Left ventricle myocardium superior (tissue), 1 donor: Measurements from ENCODE around the gene PRKAG2. TPM values are rescaled to one million over a fixed set of nuclear protein-coding genes. Genes with fewer than 3 reads are reported as not detected.
A peak's percentile ranks its signal among the peaks of the same experiment; 100 is the strongest.

Experiments
- ATAC-seq: fragments of 200-7000 bp; cut with Tn5 transposase; one replicate; pipeline ENCODE4 v1.9.1; 2020; ENCODE audit warnings: mild to moderate bottlenecking, moderate library complexity
- DNase-seq: peaks from one replicate; pipeline ENCODE4 v3.0.0-alpha.2; 2020
- intact Hi-C: fragments of 100-400 bp; cut with micrococcal nuclease; formaldehyde crosslinking; loops from one replicate; pipeline ENCODE4 v1.11.0; 2022
- total RNA-seq: library from RNA; stranded (reverse); fragmentation: NEBNext Ultra II Directional; extraction: Animal tissue kit (Norgen Biotek cat#: 25700); gene quantifications from one replicate; pipeline ENCODE4 v1.2.1, GENCODE V29; 2021
- donor health status: DM: no; HTN: yes; CAD: no; lungs with severe emphysema.

PRKAG2 gene
- total RNA-seq, 1 donor from 2014 or later: 113 TPM

DNA sequence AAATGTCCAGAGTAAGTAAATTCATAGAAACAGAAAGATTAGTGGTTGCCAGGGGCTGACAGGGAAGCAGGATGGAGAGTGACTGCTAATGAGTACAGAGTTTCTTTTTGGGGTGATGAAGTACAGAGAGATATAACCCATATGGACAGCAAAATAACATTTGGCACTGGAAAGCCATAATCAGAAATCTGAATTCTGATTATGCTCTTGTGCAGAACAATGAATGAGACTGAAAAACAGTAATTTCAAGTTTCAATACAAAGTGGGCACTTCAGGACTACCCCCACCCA lies 361.7 kb downstream of the PRKAG2 start:
- ATAC-seq: no peak
- intact Hi-C loops: no loop called here
- no peak for DNase-seq

DNA sequence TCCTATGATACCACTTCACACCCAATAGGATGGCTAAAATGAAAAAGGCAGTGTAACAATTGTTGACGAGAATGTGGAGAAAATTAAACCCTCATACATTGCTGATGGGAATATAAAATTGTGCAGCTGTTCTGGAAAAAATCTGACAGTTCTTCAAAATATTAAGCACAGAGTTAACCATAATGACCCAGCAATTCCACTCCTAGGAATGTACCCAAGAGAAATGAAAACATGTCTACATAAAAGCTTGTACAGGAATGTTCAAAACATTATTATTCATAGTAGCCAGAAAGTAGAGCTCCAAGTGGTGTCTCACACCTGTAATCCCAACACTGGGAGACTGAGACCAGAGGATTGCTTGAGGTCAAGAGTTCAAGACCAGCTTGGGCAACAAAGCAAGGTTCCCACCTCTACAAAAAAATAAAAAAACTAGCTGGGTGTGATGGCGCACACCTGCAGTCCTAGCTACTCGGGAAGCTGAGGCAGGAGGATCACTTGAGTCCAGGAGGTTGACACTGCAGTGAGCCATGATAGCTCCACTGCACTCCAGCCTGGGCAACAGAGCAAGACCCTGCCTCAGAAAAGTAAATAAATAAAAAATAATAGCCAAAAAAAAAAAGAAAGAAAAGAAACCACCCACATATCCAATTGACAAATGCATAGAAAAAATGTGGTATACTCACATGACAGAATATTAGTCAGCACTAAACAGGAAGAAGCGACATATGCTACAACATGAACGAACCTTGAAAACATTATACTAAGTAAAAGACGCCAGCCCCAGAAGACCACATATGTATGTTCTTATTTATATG lies 362.2 kb downstream of the PRKAG2 start:
- intact Hi-C loops: no loop called here
- ATAC-seq (no peak), DNase-seq (no peak)

DNA sequence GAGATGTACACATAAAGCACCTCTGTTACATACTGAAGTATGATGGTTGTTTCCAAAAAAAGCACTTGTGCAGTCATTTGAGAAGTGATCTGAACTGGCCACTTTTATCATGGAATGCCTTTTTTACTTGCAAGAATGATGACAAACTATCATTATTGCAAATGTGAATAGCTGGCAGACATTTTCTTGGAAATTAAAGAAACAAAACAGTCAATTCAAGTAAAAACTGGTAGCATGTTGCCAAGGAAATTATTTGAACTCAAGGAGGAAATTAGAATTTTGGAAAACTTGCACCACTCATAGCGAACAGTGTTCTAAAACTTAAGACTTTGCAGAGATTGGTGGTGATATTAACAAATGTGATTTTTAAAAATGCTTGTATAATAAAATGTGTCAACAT lies 363.8 kb downstream of the PRKAG2 start:
- intact Hi-C loops: no loop called here
- DNase-seq (no peak), ATAC-seq (no peak)

DNA sequence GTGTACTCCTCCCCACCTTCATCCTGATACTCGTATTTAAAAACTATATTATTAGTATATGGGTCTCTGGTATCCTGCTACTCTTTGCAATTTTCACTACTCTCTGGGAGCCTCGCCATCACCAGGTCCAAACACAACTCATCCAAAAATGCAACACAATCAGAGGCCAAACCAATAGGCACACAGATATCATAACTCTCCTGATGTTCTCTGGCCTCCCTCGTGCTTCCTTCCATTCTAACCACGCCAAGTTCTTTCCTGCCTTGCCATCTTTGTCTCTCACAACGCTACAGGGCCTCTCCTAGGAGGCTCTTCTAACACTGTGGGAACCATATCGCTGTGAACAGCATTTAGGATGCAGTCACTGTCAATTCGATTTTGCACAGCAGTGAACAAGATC lies 364.6 kb downstream of the PRKAG2 start:
- peak; percentile 72 for ATAC-seq
- intact Hi-C loops: no loop called here
- no peak for DNase-seq

DNA sequence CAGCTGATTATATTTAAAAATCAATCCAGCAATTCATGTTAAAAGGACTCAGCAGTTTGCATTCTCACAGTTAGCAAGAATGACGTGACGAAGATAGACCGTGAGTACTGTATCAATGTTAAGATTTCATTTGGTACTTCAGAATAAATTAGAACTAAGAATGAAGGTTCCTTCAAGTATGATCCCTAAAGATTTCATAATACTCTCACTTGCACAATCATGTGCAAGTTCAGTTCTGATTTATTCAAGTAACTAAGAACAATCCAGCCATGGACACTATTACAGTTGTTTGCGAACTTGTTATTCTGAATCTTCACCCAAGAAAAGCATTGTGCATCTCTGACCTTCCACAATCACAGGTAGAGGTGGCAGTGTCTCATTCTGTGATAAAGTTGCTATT lies 365.0 kb downstream of the PRKAG2 start:
- no peak for ATAC-seq
- intact Hi-C loops: no loop called here

DNA sequence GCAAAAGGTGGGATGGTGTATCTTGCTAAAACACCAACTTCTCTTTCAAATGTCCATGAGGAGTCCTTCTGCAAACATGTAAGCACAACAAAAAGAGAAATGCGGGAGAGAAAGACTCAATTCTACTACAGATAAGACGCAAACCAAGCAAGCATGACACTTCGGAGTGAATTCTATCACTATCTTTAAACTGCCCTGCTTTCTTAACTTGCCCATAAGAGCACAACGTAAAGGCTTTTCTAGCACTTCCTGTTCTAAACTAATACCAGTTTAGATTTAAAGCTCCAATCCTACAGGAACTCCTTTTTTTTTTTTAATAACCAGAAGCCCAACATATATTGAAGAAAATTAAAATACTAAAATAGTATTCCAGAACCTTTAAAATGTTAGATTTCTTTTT lies 365.6 kb downstream of the PRKAG2 start:
- ATAC-seq (no peak), DNase-seq (no peak)
- intact Hi-C loops: no loop called here

More for the DNA sequence above, 365.0 kb downstream of the PRKAG2 start:
- no peak for DNase-seq

DNA sequence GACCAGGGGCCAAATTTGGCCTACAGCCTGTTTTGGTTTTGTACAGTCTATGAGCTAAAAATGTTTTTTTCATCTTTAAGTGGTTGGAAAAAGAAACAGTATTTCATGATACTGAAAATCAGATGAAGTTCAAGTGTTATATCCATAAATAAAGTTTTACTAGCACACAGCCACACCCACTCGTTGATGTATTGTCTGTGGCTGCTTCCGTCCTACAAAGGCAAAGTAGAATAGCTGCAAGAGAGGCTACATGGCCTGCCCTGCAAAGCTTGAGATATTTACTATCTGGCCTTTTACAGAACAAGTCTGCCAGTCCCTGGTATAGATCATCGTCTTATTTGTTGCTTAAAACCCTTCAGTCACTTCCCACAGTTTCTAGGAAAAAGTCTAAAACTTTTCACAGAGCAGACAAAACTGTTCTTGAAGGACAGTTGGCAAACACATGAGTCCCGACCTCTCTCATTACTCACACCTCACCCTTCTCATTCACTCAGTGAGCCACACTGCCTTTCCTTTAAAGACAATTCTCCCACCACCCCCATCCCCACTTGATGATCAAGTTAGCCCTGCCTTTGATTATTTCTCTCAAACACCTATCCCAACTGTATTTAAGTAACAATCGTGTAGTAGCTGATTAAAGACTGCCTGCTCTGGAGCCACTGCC lies 367.1 kb downstream of the PRKAG2 start:
- DNase-seq (no peak), ATAC-seq (peak; percentile 5)
- intact Hi-C loops: no loop called here

DNA sequence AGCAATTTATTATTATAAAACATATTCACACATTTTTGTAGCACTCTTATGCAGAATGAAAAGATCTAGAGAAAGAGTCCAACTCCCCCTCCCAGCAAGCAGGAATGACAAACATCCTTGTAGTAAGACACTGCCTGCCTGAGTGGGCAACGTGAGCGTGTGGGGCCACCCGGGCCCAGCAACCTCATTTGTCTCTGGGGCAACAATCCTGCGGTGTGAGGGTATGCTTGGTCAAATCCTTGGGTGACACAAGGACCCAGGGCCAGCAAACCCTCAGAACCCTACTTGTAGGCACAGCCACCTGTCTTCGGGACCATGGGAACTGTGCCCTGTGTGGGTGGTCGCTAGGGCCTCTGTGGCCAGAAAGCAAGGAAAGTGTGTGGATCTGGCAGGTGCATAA lies 367.9 kb downstream of the PRKAG2 start:
- ATAC-seq (no peak), DNase-seq (no peak)
- intact Hi-C loops: no loop called here

DNA sequence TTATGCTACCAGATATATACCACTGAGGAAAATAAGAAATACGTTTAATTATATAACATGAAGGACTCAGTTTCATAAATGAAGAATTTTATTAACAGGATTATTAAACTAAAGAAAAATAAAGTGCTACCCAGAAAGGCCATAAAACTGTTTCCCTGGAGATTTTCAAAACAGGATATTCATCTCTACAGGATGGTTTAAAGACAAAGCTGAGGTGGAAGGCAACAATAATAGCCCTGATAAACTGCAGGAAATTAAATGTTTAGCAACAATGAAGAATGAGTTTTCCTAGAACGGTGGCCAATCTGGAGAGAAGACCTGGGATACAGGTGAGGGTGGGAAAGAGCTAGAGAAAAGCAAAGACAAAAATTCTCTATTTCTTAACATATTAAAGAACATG lies 369.1 kb downstream of the PRKAG2 start:
- no peak for ATAC-seq
- no peak for DNase-seq
- intact Hi-C loops: no loop called here

DNA sequence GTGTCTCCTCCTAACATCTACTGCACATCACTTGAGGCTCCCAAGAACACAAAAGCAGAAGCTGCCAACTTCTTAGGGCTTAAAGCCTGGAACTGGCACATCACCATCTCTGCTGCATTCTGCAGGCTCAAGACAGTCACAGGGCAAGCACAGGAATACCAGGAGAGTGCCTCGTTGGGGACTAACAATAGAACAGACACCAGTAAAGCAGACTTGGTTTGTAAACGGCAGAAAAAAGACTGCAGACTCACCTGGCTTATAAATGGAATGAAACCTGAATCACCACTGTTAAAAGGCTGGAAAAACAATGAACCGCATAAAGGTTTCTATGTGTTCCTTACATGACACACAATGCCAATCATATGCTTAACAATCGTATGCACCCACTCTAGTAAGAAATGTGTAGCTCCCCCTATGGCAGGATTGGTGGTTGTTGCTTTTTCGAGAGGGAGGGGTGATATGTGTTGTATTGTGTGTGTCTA lies 370.0 kb downstream of the PRKAG2 start:
- intact Hi-C loops: no loop called here
- ATAC-seq: peak; percentile 60

More for the DNA sequence above, 370.0 kb downstream of the PRKAG2 start:
- DNase-seq: no peak

Other genes with a start within 250 kb of the PRKAG2 start
- gene GALNTL5, start 79.3 kb upstream of the PRKAG2 start, total RNA-seq: not detected
- 19.4 TPM for gene GALNT11, start 148.6 kb upstream of the PRKAG2 start, total RNA-seq